Mucosa of gallbladder (tissue), 1 donor: ENCODE data around the gene MYLK4. TPM values are rescaled to one million over a fixed set of nuclear protein-coding genes. Genes with fewer than 3 reads are reported as not detected.

Experiments used
- DNase-seq: peaks from one replicate; pipeline ENCODE4 v3.0.0-alpha.2; 2020; ENCODE audit warnings: low spot score
- total RNA-seq: library from RNA; stranded (reverse); gene quantifications from one replicate; pipeline ENCODE4 v1.2.1, GENCODE V29; 2021
- donor health status: DM: no; HTN: no; CAD: no.

The MYLK4 gene
- total RNA-seq, 1 donor from 2014 or later: 0.63 TPM

DNA sequence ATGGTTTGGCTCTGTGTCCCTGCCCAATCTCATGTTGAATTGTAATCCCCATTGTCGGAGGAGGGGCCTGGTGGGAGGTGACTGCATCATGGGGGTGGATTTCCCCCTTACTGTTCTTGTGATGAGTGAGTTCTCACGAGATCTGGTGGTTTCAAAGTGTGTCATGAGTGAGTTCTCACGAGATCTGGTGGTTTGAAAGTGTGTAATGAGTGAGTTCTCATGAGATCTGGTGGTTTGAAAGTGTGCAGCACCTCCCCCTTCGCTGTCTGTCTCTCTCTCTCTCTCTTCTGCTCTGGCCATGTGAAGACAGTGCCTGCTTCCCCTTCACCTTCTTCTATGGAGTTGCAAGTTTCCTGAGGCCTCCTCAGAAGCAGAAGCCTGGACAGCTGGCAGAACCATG is 87.6 kb downstream of the MYLK4 start:
- no peak for DNase-seq

DNA sequence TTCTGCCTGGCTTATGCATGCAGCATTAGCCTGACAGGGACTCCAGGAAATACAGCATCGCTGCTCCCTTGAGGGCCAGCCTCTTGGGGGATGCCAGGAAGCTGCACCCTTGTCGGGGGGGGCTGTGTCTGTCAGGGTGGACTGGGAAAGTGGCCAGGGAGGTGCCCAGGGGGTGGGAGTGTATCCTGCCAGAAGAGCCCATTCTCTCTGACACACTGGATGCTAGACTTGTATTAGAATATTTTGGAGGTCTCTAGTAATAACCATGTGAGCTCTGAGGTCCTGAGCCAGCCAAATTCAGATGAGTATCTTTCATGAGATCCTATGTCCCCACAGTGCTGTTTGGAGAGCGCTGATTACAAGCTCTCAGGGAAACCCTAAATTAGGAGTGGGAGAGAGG is 89.1 kb downstream of the MYLK4 start:
- DNase-seq: no peak

DNA sequence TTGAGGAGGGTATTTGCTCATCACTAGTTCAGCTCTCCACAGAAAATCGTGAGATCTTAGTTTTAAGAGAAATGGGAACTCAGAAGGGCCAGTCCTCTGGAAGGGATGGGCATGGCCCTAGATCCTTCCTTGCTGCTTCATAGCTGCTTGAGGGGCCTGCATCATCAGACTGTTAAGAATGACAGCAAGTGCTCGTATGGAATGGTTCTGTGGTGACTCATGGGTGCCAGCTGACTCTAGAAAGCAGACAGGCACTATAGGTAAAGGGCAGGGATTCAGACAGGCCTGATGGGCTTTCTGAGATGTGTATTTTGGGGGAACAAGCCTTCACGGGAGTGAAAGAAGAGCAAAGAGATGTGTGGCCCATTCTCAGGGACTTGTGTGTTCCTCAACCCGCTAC is 90.8 kb downstream of the MYLK4 start:
- DNase-seq: no peak

DNA sequence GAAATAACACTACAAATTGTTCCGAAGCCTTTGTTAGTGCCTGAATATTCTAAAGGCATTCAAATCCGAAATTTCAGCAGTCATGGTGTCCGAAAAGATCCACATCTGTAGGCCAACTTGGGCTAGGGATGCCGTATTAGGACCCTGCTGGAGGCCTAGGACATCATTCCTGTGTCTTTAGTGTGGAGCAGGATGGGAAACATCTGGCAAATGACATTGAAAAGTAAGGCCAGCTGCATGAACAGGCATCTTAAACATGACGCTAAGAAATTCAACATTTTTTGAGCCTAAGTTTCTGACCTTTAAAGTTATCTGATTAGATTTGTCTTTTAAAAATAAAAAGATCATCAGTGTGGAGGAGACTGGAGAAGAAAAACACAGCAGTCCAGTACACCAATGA is 91.3 kb downstream of the MYLK4 start:
- DNase-seq: no peak

DNA sequence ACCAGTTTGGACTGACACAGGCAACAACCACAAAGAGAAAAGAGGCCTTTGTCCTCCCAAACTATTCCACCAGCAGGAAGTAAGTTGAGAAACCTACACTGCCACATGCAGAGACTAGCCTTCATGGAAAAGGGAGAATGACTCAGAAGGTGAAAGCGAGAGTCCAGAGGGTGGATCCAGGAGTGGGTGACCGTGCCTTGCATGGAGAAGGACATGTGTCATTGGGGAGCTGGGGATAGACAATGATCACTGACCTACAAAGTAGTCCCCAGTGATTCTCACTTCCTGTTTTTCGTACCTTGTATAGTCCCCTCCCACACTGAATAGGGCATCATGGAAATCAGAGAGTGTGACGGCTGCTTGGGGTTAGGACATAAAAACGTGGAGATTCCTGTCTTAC is 91.9 kb downstream of the MYLK4 start:
- DNase-seq: no peak

DNA sequence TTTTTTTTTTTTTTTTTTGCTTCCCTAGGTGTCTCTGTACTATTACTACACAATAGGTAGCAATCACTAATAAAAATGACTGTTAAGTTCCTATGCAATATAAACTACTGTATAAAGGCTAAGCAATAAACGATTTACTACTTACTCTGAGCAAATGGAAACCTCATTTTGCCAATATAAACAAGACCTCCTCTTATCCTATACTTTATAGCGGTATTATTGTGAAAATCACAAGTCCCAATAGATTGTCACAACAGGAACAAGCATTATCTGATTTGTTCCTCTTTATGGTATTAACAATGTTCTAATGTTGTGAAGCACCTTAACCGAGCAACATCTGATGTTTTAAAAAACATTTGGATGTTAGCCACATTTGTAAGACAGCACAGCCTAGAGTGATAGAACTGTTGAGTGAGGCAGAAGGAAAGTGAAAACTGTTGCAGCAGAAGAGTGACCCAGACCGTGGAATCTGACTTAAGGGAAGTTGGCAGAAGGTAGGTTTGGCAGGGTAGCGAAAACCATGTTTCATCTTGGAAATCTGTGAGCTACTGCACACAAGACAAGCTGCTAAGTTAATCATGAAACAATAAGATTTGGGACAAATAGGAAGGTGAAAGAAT is 94.2 kb downstream of the MYLK4 start:
- no peak for DNase-seq

DNA sequence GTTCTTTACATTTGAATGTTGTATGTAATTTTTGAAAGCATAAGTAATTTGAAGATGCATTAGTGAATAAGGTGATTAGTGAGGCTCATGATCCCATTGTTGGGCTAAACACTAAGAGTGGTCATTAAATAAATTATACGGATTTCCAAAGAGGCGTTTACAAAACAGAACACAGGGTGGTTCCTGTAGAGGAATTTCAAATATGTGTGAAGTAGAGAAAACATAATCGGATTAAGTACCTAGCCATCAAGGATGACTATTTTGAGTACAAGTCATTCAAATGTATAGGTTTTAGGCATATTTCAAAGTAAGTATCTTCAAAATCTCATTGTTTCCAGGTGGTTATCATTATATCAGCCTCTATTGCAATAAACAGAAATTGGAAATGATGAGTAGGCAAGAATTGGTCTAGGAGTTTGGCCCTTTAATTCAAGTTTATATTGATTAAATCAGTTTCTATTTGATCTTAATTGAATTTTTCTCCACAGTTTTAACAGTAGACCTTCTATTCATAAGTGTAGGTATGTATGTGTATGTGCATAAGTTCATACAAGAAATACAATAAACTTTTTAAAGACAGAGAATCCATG is 94.8 kb downstream of the MYLK4 start:
- DNase-seq: no peak

DNA sequence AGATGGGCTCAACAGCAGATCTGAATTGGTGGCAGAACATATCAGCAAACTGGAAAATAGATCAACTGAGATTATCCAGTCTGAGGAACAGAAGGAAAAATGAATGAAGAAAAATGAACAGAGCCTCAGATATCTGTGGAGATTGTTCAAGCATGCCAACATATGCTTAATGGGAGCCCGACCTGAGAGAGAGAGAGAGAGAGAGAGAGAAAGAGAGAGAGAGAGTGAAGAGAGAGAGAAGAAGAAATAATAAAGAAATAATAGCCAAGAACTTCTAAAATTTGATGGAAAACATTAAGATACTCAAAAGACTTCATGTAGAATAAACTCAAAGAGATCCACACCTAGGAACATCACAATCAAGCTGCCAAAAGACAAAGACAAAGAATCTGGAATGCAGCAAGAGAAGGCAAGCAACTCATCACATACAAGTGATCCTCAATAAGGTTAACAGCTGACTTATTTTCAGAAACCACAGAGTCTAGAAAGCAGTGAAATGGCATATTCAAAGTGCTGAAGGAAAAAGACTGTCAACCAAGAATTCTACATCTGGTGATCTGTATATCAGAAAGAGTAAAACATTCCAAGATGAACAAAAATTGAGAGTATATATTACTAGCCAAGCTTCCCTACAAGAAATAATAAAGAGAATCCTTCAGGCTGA is 97.2 kb downstream of the MYLK4 start:
- no peak for DNase-seq

DNA sequence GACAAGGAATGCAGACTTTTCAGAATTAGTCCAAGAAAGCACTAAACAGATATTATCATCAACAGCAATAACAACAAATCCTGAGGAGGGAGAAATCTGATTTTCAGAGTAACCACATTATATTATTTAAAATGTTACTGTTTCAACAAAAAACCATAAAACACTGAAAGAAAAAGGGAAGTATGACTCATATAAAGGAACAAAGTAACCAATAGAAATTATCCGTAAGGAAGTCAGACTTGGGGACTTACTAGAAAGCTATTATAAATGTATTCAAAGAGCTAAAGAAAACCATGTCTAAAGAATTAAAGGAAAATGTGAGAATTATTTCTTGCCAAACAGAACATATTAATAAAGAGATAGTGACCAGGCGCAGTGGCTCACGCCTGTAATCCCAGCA is 98.1 kb downstream of the MYLK4 start:
- DNase-seq: no peak

DNA sequence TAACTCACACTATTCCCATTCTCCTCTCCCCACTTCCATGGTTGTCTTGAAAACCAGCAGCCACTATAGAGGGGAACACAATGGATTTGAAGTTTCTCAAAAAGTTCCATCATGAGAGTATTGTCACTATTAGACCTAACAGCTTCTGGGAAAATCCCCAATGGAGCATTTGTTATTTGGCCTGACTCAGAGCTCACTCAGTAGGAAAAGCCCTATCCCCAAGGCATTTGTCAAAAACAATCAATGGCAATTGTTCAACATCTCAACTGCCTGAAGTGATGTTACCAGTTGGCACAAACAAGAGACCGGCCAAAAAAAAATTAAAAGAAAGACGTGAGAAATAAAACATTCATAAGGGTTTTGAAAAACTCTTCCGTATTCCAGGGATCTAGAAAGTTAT is 98.8 kb downstream of the MYLK4 start:
- DNase-seq: no peak

DNA sequence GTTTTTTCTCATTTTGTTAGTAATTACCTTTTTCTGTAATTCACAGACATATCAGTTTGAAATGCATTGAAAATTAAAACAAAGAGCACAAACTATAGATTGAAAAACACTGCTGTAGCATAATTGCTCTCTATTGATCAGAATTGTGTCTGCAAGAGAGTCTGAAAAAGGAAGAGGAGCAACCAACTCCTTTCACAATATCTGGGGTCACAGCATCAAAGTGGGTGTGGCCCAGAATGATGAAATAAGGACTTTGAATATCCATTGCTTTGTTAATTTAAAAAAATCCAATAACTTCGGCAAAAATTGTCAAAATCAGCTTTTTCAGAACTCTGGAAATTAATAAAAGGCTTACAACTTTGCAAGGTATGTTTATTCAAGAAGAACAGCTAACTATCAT is 99.2 kb downstream of the MYLK4 start:
- no peak for DNase-seq

DNA sequence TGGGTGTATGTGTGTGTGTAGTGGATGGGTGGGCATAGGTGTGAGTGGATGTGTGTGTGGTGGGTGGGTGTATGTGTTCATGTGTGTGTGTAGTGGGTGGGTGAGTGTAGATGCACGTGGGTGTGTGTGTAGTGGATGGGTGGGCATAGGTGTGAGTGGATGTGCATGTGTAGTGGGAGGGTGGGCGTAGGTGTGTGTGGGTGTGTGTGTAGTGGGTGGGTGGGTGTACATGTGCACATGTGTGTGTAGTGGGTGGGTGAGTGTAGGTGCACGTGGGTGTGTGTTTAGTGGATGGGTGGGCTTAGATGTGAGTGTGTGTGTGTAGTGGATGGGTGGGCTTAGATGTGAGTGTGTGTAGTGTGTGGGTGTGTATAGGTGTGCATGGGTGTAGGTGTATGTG is 104.4 kb downstream of the MYLK4 start:
- DNase-seq: no peak

DNA sequence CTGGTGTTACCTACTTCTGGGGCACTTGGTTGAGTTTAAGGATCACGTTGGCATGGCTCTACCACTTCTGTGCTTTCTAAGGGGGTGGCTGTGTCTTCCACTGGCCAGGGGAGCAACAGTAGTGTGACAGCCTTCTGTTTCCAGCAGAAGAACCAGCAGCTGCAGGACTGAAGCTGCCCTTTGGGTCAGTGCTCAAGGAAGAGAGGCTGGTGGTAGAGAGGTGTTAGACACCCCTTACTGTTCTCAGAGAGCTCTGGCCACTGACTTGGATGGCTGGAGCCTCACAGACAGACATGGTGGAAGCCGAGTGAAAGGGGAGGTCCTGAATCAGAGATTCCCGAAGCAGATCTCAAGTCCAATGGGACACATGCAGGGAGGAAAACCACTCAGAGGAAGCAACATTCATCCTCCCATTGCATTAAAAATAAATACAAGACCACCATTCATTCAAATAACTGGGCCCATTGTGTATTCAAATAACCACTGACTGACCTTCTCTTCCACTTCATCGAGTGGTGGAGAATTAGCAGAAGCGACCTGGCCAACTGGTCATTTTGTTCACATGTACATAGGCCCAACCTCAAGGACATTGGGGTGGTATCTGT is 106.7 kb downstream of the MYLK4 start:
- DNase-seq: no peak

DNA sequence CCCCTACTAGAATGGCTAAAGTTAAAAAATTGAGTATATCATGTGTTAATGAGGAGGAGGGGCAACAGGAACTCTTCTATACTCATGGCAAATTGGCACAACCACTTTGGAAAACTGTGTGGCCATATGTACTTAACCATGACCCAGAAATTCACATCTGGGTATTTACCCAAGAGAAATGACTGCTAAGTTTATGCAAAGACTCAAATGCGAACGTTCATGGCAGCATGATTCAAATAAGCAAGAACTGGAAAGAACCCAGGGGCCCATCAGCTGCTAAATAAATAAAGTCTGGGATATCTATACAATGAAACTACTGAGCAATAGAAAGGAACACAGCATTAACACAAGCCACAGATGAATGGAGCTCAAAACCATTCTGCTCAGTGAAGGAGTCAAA is 107.6 kb downstream of the MYLK4 start:
- no peak for DNase-seq

DNA sequence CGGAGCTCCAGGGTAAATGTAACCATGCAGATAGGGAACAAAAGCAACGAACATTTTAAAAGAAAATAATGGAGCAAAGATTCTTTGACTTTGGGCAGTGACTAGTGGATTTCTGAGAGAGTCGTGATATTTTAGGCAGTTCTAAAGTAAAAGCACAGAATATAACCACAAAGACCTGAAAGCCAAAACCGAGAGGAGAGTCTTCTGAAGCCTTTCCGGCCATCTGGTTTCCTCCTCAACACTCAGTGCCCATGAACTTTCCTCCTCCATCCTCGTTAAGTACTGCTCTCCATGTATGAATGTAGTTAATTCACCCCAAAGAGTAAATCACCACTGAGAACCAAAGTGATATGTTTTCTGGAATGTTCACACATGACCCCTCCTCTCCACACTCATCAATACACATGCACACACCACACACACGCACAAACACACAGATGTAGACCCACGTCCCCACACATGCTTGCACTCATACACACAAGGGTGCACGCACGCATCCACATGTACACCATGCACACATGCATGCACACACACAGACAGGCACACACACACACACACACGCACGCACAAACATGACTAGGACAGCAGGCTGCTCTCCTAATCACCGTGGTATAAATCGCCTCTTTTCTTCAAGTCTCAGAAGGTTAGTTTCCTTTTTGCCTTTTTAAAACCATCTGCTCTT is 109.5 kb downstream of the MYLK4 start:
- DNase-seq: no peak

DNA sequence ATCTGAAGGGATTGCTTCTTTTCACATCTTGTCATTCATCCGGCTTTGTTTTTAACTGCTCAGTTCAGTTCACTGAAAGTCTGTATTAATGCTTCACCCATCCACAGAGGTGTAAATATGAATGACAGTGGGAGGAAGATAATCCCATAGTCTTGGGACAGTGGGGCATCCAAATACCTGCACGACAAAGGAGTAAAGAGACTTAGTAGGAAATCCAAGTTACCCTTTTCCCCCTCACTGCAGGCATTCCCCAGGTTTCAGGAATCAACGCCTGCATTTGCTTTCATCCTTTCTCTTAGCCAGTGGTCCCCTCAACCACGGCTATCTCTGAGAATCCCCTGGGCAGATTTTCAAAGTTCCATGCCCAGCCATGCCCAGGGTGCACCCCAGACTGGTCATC is 110.2 kb downstream of the MYLK4 start:
- DNase-seq: no peak

DNA sequence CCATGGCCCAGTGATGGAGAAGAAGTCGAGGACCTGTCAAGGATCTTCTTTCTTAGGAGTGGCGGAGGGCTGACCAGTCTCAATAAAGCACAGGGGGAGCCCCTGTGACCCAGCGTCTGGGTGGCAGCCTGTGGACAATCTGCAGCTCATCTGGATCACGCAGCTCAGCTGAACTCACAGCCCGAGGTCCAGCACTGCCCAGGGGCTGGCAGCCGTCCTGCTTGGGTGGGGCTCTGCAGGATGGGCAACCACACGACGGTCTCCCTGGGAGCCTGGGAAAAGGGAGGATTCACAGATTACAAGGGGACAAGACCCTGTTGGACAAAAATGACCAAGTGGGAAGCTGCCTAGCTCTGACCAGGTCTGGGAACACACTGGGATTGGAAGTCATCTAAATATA is 110.8 kb downstream of the MYLK4 start:
- DNase-seq: no peak

DNA sequence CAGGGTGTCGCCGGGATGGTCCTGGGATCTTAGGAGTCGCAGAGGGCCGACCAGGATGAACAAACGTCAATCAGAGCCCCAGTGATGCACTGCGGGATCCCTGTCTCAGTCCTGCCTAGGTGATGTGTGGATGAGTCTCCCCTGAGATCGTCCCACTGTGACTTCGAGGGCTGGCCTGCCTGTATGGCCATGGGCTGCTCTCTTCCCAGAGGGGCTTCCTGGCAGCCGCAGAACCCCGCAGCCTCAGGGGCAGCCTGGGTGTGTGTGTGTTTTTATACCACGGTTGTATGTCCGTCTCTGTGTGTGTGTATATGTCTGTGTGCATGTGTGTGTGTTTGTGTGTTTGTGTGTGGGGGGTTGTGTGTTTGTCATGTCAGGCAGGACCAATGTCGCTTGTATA is 111.6 kb downstream of the MYLK4 start:
- no peak for DNase-seq

DNA sequence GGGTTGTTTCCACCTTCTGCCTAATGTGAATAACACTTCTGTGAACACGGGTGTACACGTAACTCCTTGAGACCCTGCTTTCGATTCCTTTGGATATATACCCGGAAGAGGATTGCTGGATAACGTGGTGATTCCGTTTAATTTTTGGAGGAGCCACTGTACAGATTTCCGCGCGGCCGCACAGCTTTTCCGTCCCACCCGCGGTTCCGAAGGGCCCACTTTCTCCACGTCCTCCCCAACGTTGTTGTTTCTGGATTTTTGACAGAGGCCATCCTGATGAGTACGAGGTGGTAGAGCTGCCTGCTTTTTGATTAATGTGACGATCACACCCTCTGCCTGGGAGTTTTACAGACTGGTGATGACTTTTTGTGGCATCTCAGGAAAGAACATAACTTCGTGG is 114.0 kb downstream of the MYLK4 start:
- DNase-seq: no peak

DNA sequence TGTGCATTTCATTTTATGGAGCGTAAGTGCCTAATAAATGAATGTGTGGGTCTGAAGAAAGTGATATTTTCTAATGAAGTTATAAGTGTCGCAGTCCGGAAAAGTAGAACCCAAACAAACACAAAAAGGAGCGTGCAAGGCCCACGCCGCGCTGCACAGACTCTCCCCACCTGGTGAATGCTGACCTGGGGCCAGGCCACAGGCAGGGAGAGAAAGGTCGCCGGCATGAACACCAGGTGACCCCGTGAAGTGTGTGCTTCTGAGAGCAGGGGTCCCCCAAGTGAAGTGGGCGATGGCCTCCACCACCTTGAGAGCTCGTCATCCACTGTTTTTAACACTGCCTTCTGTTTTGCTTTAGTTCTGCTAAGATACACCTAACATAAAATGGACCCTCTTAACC is 114.8 kb downstream of the MYLK4 start:
- no peak for DNase-seq

DNA sequence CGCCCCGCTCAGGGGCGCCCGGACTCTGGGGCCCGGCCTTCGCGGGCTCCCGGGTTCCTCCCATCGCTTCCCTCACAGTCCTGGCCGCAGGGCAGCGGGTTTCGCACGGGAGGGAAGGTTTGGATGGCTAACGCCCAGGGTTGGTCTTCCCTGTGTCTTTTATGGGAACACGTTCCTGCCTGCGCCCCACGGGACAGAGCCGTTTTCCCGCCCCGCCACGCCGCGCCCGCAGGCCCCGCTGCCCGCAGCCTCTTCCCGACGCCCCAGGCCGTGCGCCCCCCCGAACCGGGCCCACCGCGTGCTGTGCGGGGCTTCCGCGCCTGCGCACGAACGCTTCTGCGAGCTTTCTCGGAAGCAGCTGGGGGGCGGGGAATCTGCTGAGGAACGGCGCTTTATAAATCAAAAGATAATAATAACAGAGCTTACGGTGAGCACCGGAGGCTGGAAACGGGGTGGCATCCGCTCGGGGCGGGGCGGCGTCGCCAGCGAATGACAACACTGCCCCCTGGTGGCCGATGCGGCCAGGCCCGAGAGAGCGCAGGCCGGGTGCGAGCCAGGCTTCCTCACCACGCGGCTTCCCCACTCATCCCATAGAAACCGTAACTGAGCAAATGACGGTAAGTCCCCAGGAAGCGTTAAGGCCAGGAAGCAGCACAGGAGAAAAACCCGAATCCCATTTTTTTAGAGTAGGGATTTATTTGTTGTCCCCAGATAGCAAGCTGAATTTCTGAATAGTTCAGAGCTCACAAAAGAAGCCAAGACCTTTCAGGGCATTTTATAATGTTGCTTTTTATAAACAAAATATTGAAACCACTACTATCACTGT is 116.4 kb downstream of the MYLK4 start:
- peak; percentile 88 for DNase-seq

DNA sequence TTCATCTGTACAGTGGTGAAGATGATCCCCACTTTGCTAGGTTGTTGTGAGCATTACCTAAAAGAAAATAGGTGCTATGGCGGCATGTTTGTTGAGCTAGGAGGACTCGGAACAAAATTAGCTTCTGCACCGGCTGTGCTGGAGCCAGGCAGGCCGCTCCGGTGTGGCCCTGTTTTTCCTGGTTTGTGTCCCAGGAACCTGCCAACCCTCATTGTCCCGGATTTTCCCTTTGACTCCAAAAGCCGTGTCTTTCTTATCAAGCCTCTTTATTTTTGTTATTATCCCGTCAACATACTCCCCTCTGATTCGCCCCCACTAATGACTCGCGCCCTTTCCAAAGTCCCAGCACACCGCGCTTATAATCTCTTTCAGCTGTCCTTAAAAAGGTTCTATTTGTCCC is 117.0 kb downstream of the MYLK4 start:
- DNase-seq: no peak
